Endothelial cell of umbilical vein (primary cell): Measurements from ENCODE around the gene PCED1B.

Experiments used
- EZH2 ChIP-seq: IDR thresholded peaks from 2 replicates; pipeline ENCODE4 v1.6.1; 2012; ENCODE audit warnings: borderline replicate concordance, low read depth, mild to moderate bottlenecking, moderate library complexity, low read length, inconsistent platforms; ENCODE audit not compliant: severe bottlenecking
- POLR2A ChIP-seq: IDR thresholded peaks from 2 replicates; pipeline ENCODE4 v1.6.1; 2012; ENCODE audit warnings: low read depth, mild to moderate bottlenecking, control low read depth, low read length
- POLR2AphosphoS5 ChIP-seq: IDR thresholded peaks from 2 replicates; pipeline ENCODE4 v1.6.1; 2012; ENCODE audit warnings: low read depth, mild to moderate bottlenecking, control low read depth, low read length, moderate library complexity; ENCODE audit not compliant: insufficient read depth
- TF ChIP-seq, protein P1 (sequence below), 2 donors: IDR thresholded peaks; 1 replicate in 1 of 2; 2 replicates in 1 of 2; pipeline ENCODE4 v1.5.1; 2011; ENCODE audit warnings: low read length in 2 of 2, mild to moderate bottlenecking in 2 of 2, moderate library complexity in 2 of 2, control low read depth in 1 of 2, inconsistent platforms in 1 of 2, low read depth in 1 of 2; ENCODE audit not compliant: insufficient read depth in 1 of 2; ENCODE audit errors: extremely low read depth in 1 of 2

DNA sequence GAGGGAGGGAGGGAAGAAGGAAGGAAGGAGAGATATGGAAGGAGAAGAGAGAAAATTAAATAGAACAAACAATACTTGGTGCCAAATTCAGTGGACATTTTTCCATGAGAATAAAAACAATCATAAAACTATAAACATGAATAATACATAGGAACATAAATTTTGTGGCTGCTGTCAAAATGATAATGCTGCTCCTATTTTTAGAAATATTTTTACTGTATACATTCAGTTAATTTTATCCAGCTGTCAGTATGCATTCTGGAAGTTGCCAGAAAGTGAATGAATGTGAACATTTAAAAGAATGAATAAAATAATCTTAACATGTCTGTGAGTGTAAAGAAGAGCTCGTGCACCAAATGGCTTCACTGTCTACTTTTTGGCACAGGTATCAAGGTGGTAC is 13.9 kb upstream of the PCED1B start:
- TF ChIP-seq, protein P1, sequence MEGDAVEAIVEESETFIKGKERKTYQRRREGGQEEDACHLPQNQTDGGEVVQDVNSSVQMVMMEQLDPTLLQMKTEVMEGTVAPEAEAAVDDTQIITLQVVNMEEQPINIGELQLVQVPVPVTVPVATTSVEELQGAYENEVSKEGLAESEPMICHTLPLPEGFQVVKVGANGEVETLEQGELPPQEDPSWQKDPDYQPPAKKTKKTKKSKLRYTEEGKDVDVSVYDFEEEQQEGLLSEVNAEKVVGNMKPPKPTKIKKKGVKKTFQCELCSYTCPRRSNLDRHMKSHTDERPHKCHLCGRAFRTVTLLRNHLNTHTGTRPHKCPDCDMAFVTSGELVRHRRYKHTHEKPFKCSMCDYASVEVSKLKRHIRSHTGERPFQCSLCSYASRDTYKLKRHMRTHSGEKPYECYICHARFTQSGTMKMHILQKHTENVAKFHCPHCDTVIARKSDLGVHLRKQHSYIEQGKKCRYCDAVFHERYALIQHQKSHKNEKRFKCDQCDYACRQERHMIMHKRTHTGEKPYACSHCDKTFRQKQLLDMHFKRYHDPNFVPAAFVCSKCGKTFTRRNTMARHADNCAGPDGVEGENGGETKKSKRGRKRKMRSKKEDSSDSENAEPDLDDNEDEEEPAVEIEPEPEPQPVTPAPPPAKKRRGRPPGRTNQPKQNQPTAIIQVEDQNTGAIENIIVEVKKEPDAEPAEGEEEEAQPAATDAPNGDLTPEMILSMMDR (IDR thresholded peaks at IDR 0.05; ENCODE audit: extremely low read depth in 1 of 2, insufficient read depth in 1 of 2, low read depth in 1 of 2, low read length in 2 of 2) = no peak
- TF ChIP-seq POLR2AphosphoS5 = no peak
- TF ChIP-seq EZH2 = no peak
- TF ChIP-seq POLR2A = no peak
